Heart right ventricle (tissue), 16 donors: ENCODE measurements around the gene PDE4D. TPM values are rescaled to one million over a fixed set of nuclear protein-coding genes. Genes with fewer than 3 reads are reported as not detected.

Experiments
- ATAC-seq, 8 donors: fragments of 200-7000 bp; cut with Tn5 transposase; one replicate each; pipeline ENCODE4 v1.9.1; 2020; ENCODE audit warnings: mild to moderate bottlenecking in 8 of 8, moderate library complexity in 8 of 8, moderate number of reproducible peaks in 1 of 8
- DNase-seq, 2 donors: peaks; one replicate each; pipeline ENCODE4 v3.0.0-alpha.2; 2020
- H3K27ac ChIP-seq, 10 donors: fragments of 200-600 bp; sonication (generic) in 2 of 10; one replicate each; pipeline versions ENCODE4 v1.5.0 to v1.8.0; 2020 to 2022; ENCODE audit warnings: mild to moderate bottlenecking in 3 of 10
- H3K27me3 ChIP-seq, 7 donors: fragments of 200-600 bp; one replicate each; pipeline ENCODE4 v1.8.0; 2021 to 2022; ENCODE audit warnings: mild to moderate bottlenecking in 2 of 7
- H3K36me3 ChIP-seq, 9 donors: fragments of 200-600 bp; sonication (generic) in 1 of 9; one replicate each; pipeline versions ENCODE4 v1.5.0 to v1.8.0; 2020 to 2022; ENCODE audit warnings: mild to moderate bottlenecking in 2 of 9
- H3K4me1 ChIP-seq, 9 donors: fragments of 200-600 bp; sonication (generic) in 1 of 9; one replicate each; pipeline versions ENCODE4 v1.5.0 to v1.8.0; 2020 to 2022; ENCODE audit warnings: mild to moderate bottlenecking in 4 of 9
- H3K4me3 ChIP-seq, 10 donors: fragments of 200-600 bp; sonication (generic) in 2 of 10; one replicate each; pipeline versions ENCODE4 v1.5.0 to v1.8.0; 2020 to 2022; ENCODE audit warnings: mild to moderate bottlenecking in 7 of 10, moderate library complexity in 2 of 10
- H3K9me3 ChIP-seq, 11 donors: fragments of 200-600 bp in 10 of 11; sonication (generic) in 2 of 11; one replicate each; pipeline versions ENCODE4 v1.5.0 to v1.8.0; 2013 to 2022; ENCODE audit warnings: mild to moderate bottlenecking in 2 of 11, control low read depth in 1 of 11, moderate library complexity in 1 of 11
- CTCF ChIP-seq, 9 donors: fragments of 200-600 bp; sonication (generic) in 2 of 9; IDR thresholded peaks; one replicate each; pipeline versions ENCODE4 v1.5.0 to v1.8.0; 2021 to 2022; ENCODE audit warnings: antibody characterized with exemption in 9 of 9, mild to moderate bottlenecking in 5 of 9, moderate library complexity in 1 of 9
- WGBS, 2 donors: extraction: QIAGEN DNeasy Blood & Tissue Kit; methylation state at CpG; one replicate each; pipeline ENCODE4 v1.1.7; 2013; ENCODE audit warnings: inconsistent platforms in 1 of 2; 5-methylcytosine and 5-hydroxymethylcytosine counted together
- intact Hi-C, 10 donors: fragments of 100-400 bp; cut with DNase I; formaldehyde crosslinking; loops; one replicate each; pipeline versions ENCODE4 v1.11.1 to v1.14.2; 2022
- polyA plus RNA-seq, 2 donors: library from polyadenylated mRNA; stranded (reverse); fragments of 200-250 nt; gene quantifications; one replicate each; pipeline ENCODE4 v1.2.3, GENCODE V29; 2013
- total RNA-seq, 10 donors: library from RNA; stranded (reverse); fragmentation: NEBNext Ultra II Directional in 3 of 10; extraction: Animal tissue kit (Norgen Biotek cat#: 25700) in 3 of 10; gene quantifications; one replicate each; pipeline versions ENCODE4 v1.2.1 to v1.2.4, GENCODE V29; 2021 to 2023
- donor health status: Arrhythmogenic right ventricular cardiomyopathy.
- donor health status: ischemic (EF 13 %, LVEDD 7.1; RV severe dilation, severe dysfunction).
- donor health status: healthy with polysubstance abuse.
- donor health status: DM: no; HTN: yes; CAD: no.
- donor health status: DM: no; HTN: no; CAD: no.
- donor health status: ischemic (EF 25% LVEDD 6.9; RV normal size, moderate dysfunction).
- donor health status: ischemic (EF 25% LVEDD 5.7; RV mildly dilated, moderate dysfunction).
- donor health status: healthy.
- donor health status: DM: yes; HTN: yes; CAD: no.
- donor health status: Ischemic cardiomyopathy.
- donor health status: ischemic (EF 35%, LVEDD 5.7; RV mildly dilated, moderate dysfunction).
- donor health status: nonischemic (EF 11% LVEDD 7.7; RV severe dilation, severe dysfunction).
- donor health status: DM: yes; HTN: yes; CAD: no.
- donor health status: PGD.
- donor health status: ischemic (EF 29% LVEDD 5.4; RV normal size, mild dysfunction).
- donor health status: nonischemic (EF 23%, LVEDD 6.1; RV moderate dilation, normal function).

PDE4D gene
- total and polyA plus RNA-seq, 12 donors: 5.8 to 83.2 (median 39.5) TPM

GRCh38 chr5:58993461-58993860 lies 900.1 kb downstream of the PDE4D start:
- no peak for DNase-seq
- Histone ChIP-seq H3K4me1 (no peaks in the 10 kb centered on the region), H3K4me3 (no peak overlapping the region), H3K9me3 (no peaks in the 10 kb centered on the region), H3K27me3 (no peaks in the 10 kb centered on the region), H3K36me3 (peaks cover 0 to 44% (median 0%) of the 10 kb centered on the region in 9 donors), H3K27ac (no peak overlapping the region)
- no peak for ATAC-seq
- WGBS, 2 donors: 81 to 89% methylated on average over 1 of the region's 1 CpG
- intact Hi-C loops: loop anchor here in 1 of 10 donors (5.0 kb wide), 1 partner anchor 101 kb away; no protein-coding TSS in a partner anchor
- no peak for TF ChIP-seq CTCF (IDR thresholded peaks at IDR 0.05)

DNA sequence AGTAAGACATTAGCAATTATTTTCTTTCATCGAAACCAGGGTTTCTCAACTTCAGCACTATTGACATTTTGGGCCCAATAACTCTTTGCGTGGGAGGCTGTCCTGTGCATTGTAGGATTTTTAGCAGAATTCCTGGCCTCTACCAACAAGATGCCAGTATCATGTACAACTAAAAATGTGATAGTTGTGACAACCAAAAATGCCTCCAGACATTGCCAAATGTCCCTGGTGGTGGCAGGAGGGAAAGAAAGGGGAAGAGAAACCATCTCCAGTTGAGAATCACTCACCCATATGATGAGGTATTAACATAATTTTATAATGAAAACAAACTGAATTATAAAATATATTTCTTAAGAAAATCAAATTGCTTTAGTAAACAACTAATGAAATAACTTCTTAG lies 904.6 kb downstream of the PDE4D start:
- intact Hi-C loops: no loop called here
- Histone ChIP-seq H3K27me3 (no peaks in the 10 kb centered on the region), H3K4me1 (peaks cover 0 to 9% (median 0%) of the 10 kb centered on the region in 9 donors), H3K27ac (no peak overlapping the region), H3K36me3 (peaks cover 0 to 81% (median 0%) of the 10 kb centered on the region in 9 donors), H3K9me3 (no peaks in the 10 kb centered on the region), H3K4me3 (no peak overlapping the region)
- no peak for TF ChIP-seq CTCF (IDR thresholded peaks at IDR 0.05)
- 97 to 98% methylated on average over 2 of the region's 2 CpGs for WGBS, 2 donors
- ATAC-seq: no peak
- DNase-seq: no peak

DNA sequence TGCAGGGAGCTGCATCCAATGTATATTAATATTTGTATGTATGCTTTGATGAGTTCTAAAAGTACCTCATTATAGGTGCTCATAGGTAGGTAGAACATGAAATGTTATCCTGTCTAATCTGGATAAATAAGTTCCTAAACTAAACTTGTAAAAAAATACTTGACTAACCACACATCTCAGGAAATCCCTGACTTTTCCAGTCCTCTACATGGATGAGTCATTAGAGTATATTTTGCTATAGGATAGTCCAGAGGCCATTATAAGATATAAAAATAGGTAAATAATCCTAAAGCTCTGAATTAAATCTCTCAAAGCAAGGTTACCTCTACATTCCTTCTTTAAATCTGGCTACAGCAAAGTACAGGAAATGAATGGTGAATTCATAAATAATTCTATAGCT lies 906.3 kb downstream of the PDE4D start:
- Histone ChIP-seq H3K36me3 (peaks cover 0 to 89% (median 0%) of the 10 kb centered on the region in 9 donors), H3K4me1 (peaks cover 0 to 9% (median 0%) of the 10 kb centered on the region in 9 donors), H3K27ac (no peak overlapping the region), H3K9me3 (no peaks in the 10 kb centered on the region), H3K27me3 (no peaks in the 10 kb centered on the region), H3K4me3 (no peak overlapping the region)
- ATAC-seq (no peak), DNase-seq (no peak)
- no peak for TF ChIP-seq CTCF (IDR thresholded peaks at IDR 0.05)
- intact Hi-C loops: no loop called here

DNA sequence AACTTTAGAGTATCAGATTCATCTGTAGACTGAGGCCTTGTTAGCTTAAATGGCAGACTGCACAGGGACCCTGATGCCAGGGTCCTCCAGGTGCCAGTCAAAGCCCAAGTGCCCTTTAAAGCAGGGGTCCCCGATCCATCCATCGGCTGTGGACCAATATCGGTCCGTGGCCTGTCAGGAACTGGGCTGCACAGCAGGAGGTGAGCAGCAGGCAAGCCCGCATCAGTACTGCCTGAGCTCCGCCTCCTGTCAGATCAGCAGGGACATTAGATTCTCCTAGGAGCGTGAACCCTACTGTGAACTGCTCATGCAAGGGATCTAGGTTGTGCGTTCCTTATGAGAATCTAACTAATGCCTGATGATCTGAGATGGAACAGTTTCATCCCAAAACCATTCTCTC lies 907.2 kb downstream of the PDE4D start:
- ATAC-seq (peak in 1 of 8 donors; percentile 52), DNase-seq (no peak)
- no peak for TF ChIP-seq CTCF (IDR thresholded peaks at IDR 0.05)
- Histone ChIP-seq H3K4me1 (peaks cover 0 to 9% (median 0%) of the 10 kb centered on the region in 9 donors), H3K4me3 (no peak overlapping the region), H3K9me3 (no peaks in the 10 kb centered on the region), H3K27ac (no peak overlapping the region), H3K27me3 (no peaks in the 10 kb centered on the region), H3K36me3 (peaks cover 0 to 92% (median 0%) of the 10 kb centered on the region in 9 donors)
- intact Hi-C loops: no loop called here
- WGBS, 2 donors: 63 to 76% methylated on average over 8 of the region's 8 CpGs
